ENCODE results near the gene IMPA2.

- TF ChIP-seq, protein P1, sequence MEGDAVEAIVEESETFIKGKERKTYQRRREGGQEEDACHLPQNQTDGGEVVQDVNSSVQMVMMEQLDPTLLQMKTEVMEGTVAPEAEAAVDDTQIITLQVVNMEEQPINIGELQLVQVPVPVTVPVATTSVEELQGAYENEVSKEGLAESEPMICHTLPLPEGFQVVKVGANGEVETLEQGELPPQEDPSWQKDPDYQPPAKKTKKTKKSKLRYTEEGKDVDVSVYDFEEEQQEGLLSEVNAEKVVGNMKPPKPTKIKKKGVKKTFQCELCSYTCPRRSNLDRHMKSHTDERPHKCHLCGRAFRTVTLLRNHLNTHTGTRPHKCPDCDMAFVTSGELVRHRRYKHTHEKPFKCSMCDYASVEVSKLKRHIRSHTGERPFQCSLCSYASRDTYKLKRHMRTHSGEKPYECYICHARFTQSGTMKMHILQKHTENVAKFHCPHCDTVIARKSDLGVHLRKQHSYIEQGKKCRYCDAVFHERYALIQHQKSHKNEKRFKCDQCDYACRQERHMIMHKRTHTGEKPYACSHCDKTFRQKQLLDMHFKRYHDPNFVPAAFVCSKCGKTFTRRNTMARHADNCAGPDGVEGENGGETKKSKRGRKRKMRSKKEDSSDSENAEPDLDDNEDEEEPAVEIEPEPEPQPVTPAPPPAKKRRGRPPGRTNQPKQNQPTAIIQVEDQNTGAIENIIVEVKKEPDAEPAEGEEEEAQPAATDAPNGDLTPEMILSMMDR (IDR thresholded peaks at IDR 0.05), result no peak
- TF ChIP-seq NR1H2 (CRISPR knock-in tag; IDR thresholded peaks at IDR 0.05) (no peak), NR3C1 (CRISPR knock-in tag; conservative IDR thresholded peaks at IDR 0.05; ENCODE audit: low read depth) (no peak), ZBTB21 (CRISPR knock-in tag; IDR thresholded peaks at IDR 0.05; ENCODE audit: borderline replicate concordance) (no peak), CREB1 (CRISPR knock-in tag; IDR thresholded peaks at IDR 0.05) (no peak), ATF6 (CRISPR knock-in tag; IDR thresholded peaks at IDR 0.05) (no peak), ATF1 (CRISPR knock-in tag; IDR thresholded peaks at IDR 0.05) (no peak)
- TF ChIP-seq, protein P2, sequence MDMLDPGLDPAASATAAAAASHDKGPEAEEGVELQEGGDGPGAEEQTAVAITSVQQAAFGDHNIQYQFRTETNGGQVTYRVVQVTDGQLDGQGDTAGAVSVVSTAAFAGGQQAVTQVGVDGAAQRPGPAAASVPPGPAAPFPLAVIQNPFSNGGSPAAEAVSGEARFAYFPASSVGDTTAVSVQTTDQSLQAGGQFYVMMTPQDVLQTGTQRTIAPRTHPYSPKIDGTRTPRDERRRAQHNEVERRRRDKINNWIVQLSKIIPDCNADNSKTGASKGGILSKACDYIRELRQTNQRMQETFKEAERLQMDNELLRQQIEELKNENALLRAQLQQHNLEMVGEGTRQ (CRISPR knock-in tag; IDR thresholded peaks at IDR 0.05), result no peak
Observed at GRCh38 chr18:11999429-11999828, 18.1 kb downstream of the IMPA2 start.

All from WTC11 (cell line).